GM18858 (cell line): Measurements from ENCODE around the gene ZNG1A.
"Not testable (repeated sequence)": the region's sequence is repeated elsewhere in the genome, so short reads cannot be mapped to it uniquely, and the experiment has no call there.

Experiments
- ATAC-seq: cut with Tn5 transposase; IDR thresholded peaks from one replicate; pipeline ENCODE4 v1.9.1; 2021; ENCODE audit not compliant: unreplicated experiment

Gene ZNG1A

GRCh38 chr9:178970-179383, at the start of gene ZNG1A:
TSS of gene ZNG1A (minus strand) at chr9:179056. CDS start at chr9:178969, 87 bp downstream.
- not testable (repeated sequence) for ATAC-seq

DNA sequence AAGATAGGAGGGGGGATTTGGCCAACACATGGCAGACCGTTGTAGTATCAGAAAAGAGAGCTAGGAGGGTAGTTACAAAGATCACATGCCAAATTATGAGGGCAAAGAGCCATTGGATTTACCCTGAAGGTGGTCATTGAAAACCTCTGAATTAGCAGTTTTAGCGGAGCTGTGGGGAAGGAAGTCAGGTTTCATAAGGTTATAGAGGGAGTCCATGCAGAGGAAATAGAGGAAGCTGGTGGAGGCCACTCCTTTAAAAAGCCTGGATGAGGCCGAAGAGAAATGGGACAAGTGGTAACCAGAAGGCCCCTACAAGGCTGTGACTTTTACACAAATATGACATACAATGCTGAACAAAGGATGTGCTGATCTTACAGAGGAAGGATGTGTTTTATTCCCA, 49.0 kb upstream of the ZNG1A start:
- ATAC-seq = no peak

GRCh38 chr9:224582-225520, 46.0 kb upstream of the ZNG1A start:
- no peak for ATAC-seq

GRCh38 chr9:224026-224425, 45.2 kb upstream of the ZNG1A start:
- no peak for ATAC-seq

DNA sequence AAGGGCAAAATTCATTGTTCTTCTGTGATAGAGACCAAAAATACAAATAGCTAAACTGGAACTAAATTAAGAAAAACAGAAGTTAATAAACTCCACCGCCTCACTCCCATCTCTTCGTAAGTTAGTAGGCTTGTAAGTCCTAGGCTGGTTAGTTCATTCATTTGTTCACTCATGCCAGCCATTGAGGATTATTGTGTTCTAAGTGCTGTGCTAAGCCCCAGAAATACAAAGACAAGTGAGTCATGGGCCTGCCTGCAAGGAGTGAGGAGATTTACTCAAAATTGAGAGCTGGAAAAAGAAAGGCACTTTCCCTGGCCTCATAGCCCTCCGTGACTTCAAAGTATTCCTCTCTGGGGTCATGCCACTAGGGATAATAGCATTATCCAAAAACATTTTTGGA, 44.3 kb upstream of the ZNG1A start:
- ATAC-seq = no peak

GRCh38 chr9:221989-222776, 43.3 kb upstream of the ZNG1A start:
- no peak for ATAC-seq

DNA sequence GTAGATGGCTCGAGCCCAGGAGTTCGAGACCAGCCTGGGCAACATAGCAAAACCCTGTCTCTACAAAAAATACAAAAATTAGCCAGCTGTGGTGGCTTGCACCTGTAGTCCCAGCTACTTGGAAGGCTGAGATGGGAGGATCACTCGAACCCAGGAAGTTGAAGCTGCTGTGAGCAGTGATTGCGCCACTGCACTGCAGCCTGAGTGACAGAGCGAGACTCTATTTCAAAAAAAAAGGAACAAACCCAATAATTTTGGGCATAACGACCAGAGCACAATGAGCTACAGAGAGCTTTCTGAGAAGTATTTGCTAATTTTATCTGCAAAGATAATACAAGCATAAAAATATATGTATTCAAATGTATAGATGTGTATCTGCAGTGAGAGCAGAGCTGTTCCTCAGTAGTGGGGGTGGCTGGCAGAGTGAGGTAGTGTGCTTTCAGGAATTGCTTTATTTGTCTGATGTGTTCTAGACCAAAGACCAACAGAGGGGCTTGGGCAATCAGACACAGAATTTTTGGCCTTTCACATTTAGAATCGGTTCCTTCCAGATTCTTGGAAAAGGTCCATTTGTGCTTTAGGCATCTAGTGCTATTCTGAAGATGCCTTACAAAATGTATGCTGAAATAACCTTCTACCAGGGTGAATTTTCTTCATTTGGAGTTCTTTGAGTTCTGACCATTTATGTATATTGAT, 41.0 kb upstream of the ZNG1A start:
- no peak for ATAC-seq

GRCh38 chr9:219036-219435, 40.2 kb upstream of the ZNG1A start:
- not testable (repeated sequence) for ATAC-seq

GRCh38 chr9:217950-218349, 39.1 kb upstream of the ZNG1A start:
- no peak for ATAC-seq

DNA sequence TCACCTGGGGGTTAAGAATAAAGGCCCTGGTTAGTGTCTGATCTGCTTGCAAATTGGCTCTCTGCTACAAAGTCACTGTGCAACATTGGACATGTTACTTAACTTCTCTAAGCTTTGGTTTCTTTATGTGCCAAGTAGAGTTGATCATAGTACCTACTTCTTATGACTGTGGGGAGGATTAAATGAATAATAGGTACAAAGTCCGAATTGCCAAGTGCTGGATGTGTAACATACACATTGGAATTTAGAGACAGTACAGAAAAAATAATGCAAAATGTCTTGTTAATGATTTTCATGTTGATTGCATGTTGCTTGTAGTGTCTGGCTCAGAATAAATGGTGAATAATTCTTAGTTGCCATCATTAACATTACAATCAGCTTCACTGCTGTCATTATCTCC, 38.0 kb upstream of the ZNG1A start:
- no peak for ATAC-seq

GRCh38 chr9:215631-216155, 36.8 kb upstream of the ZNG1A start:
- ATAC-seq = no peak

- ATAC-seq = peak; percentile 77
These were observed 36.0 kb upstream of the ZNG1A start, which contains the start of gene DOCK8 for GRCh38 chr9:214648-215493. TSS of gene DOCK8 (plus strand) at chr9:214865. CDS start at chr9:214977, 112 bp downstream.

GRCh38 chr9:214351-214647, 35.4 kb upstream of the ZNG1A start:
- ATAC-seq = no peak

DNA sequence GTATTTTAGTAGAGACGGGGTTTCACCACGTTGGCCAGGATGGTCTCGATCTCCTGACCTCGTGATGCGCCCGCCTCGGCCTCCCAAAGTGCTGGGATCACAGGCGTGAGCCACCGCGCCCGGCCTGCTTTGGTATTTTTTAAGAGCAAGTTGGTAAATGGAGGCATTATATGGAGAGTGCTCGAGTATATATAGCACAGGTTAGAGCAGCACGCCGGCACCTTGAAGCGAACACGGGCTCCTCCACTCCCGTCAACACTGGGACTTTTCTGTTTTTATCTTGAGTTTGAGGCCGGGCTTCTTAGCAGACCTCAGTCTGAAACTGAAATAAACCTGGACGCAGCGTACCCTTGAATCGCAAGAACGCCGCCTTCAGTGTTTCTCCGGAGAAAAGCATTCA, 35.0 kb upstream of the ZNG1A start:
- ATAC-seq = not testable (repeated sequence)

- ATAC-seq = no peak
These were observed 33.4 kb upstream of the ZNG1A start for GRCh38 chr9:212297-212696.

- ATAC-seq = no peak
These were observed 32.7 kb upstream of the ZNG1A start for GRCh38 chr9:211557-211956.

DNA sequence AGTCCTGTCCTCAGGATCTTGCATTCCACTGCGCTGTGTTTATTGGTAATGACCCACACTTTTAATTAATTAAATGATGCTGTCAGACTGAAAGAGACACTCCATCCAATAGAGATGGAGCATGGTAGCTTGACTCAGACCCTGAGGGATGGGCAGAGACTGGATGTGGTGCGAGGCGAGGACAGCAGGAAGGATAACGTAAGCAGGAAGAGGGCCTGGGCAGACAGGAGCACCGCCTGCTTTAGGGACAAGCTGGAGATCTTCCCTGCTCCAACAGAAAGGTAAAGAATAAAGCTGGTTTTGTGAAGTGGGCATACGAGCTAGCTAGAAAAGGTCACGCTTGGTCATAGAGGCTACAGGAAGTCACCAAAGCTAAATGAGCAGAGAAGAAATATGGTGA, 32.2 kb upstream of the ZNG1A start:
- no peak for ATAC-seq

- ATAC-seq = no peak
These were observed 30.4 kb upstream of the ZNG1A start for GRCh38 chr9:209143-209758.

DNA sequence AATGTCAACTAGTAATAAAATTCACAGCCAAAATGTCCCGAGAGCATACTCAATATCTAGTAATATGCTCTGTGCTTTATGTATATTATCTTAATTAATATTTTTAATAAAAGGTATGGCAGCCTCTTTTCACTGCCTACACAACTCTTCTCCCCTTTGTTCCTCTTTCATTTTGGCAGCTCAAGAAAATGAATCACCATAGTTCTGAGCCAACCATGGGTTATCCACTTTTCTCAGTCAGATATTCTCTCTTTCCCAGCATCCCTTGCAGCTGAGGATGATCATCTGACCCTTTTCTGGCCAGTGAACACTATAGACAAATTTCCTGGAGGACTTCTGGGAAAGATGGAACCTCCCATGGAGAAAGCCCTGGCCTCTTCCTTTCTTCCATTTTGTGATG, 27.6 kb upstream of the ZNG1A start:
- no peak for ATAC-seq

GRCh38 chr9:199601-200000, 20.7 kb upstream of the ZNG1A start:
- not testable (repeated sequence) for ATAC-seq
